Upper lobe of left lung (tissue), 6 donors: ENCODE measurements around the gene COBL. TPM values are rescaled to one million over a fixed set of nuclear protein-coding genes. Genes with fewer than 3 reads are reported as not detected.

Source experiments
- ATAC-seq, 2 donors: fragments of 200-7000 bp; cut with Tn5 transposase; one replicate each; pipeline ENCODE4 v1.9.1; 2022; ENCODE audit warnings: mild to moderate bottlenecking in 2 of 2, moderate library complexity in 2 of 2; ENCODE audit not compliant: low FRiP score in 2 of 2
- DNase-seq, 2 donors: peaks; one replicate each; pipeline ENCODE4 v3.0.0-alpha.2; 2019 to 2020
- H3K27ac ChIP-seq, 4 donors: fragments of 200-600 bp; sonication (generic); one replicate each; pipeline ENCODE4 v1.5.1; 2016 to 2019
- H3K27me3 ChIP-seq, 4 donors: fragments of 200-600 bp; sonication (generic); one replicate each; pipeline ENCODE4 v1.5.1; 2017 to 2019
- H3K36me3 ChIP-seq, 4 donors: fragments of 200-600 bp; sonication (generic); one replicate each; pipeline ENCODE4 v1.5.1; 2016 to 2019
- H3K4me1 ChIP-seq, 4 donors: fragments of 200-600 bp; sonication (generic); one replicate each; pipeline ENCODE4 v1.5.1; 2018 to 2019
- H3K4me3 ChIP-seq, 4 donors: fragments of 200-600 bp; sonication (generic); one replicate each; pipeline ENCODE4 v1.5.1; 2017 to 2019; ENCODE audit warnings: mild to moderate bottlenecking in 2 of 4, moderate library complexity in 1 of 4
- H3K9me3 ChIP-seq, 4 donors: fragments of 200-600 bp; sonication (generic); one replicate each; pipeline ENCODE4 v1.5.1; 2018 to 2019
- EP300 ChIP-seq, 4 donors: sonication (generic); formaldehyde crosslinking; IDR thresholded peaks; one replicate each; pipeline ENCODE4 v1.5.1; 2017; ENCODE audit warnings: antibody characterized with exemption in 4 of 4, control low read depth in 2 of 4
- POLR2A ChIP-seq, 4 donors: fragments of 450-650 bp; IDR thresholded peaks; one replicate each; pipeline ENCODE4 v1.5.1; 2016 to 2017; ENCODE audit warnings: antibody characterized with exemption in 4 of 4, mild to moderate bottlenecking in 2 of 4
- POLR2AphosphoS5 ChIP-seq, 2 donors: sonication (generic); formaldehyde crosslinking; IDR thresholded peaks; one replicate each; pipeline ENCODE4 v1.5.1; 2017; ENCODE audit warnings: antibody characterized with exemption in 2 of 2
- WGBS, 2 donors: methylation state at CpG; one replicate each; pipeline ENCODE4 v1.1.5; 2017 to 2018; 5-methylcytosine and 5-hydroxymethylcytosine counted together
- total RNA-seq, 6 donors: library from RNA; depleted of rRNA in 4 of 6; stranded (reverse); fragments of >200 nt in 4 of 6; gene quantifications; one replicate each; pipeline versions ENCODE4 v1.1.0 to v1.2.1, GENCODE V29; 2016 to 2021
- TF ChIP-seq, protein P1 (sequence below), 6 experiments: fragments of 450-650 bp in 4 of 6; fragments of 200-600 bp in 2 of 6; sonication (generic) in 2 of 6; IDR thresholded peaks; one replicate each; pipeline ENCODE4 v1.5.1; 2016 to 2019; ENCODE audit warnings: antibody characterized with exemption in 6 of 6
- donor health status: DM: no; HTN: no; CAD: no; lungs with moderate emphysema.
- donor health status: DM: no; HTN: yes; CAD: no; lungs with severe emphysema.

Gene COBL
- total RNA-seq, 6 donors from 2014 or later: 27.0 to 54.7 (median 36.8) TPM

DNA sequence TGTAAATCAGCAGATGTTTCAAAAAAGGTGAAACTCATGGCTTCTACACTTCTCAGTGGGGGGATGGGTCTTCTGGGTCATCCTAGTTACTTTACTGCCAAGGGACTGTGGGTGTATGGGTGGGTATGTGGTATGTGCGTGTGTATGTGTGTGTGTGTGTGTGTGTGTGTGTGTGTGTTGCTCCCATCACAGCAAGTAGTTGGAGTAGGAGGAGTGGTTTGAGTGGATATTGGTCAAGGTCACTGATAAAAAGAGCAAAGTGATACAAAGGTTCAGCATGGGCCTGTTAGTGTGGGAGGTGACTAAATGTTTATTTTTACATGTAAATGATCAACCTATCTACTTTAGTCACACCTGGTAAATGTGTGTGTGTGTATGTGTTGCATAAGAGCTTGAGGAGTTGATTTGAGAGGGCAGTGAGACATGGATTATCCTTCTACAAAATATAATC is 11.8 kb upstream of the COBL start:
- ATAC-seq (no peak), DNase-seq (no peak)
- H3K36me3 ChIP-seq: no peaks in the 10 kb centered on the region
- no peak overlapping the region for H3K4me3 ChIP-seq
- TF ChIP-seq EP300 (IDR thresholded peaks at IDR 0.05): no peak
- no peak for TF ChIP-seq POLR2A (IDR thresholded peaks at IDR 0.05)
- TF ChIP-seq, protein P1, sequence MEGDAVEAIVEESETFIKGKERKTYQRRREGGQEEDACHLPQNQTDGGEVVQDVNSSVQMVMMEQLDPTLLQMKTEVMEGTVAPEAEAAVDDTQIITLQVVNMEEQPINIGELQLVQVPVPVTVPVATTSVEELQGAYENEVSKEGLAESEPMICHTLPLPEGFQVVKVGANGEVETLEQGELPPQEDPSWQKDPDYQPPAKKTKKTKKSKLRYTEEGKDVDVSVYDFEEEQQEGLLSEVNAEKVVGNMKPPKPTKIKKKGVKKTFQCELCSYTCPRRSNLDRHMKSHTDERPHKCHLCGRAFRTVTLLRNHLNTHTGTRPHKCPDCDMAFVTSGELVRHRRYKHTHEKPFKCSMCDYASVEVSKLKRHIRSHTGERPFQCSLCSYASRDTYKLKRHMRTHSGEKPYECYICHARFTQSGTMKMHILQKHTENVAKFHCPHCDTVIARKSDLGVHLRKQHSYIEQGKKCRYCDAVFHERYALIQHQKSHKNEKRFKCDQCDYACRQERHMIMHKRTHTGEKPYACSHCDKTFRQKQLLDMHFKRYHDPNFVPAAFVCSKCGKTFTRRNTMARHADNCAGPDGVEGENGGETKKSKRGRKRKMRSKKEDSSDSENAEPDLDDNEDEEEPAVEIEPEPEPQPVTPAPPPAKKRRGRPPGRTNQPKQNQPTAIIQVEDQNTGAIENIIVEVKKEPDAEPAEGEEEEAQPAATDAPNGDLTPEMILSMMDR (IDR thresholded peaks at IDR 0.05): no peak
- TF ChIP-seq POLR2AphosphoS5 (IDR thresholded peaks at IDR 0.05): no peak
- H3K27me3 ChIP-seq: no peaks in the 10 kb centered on the region
- no peak overlapping the region for H3K27ac ChIP-seq
- H3K9me3 ChIP-seq: no peaks in the 10 kb centered on the region
- 78 to 88% methylated on average over 1 of the region's 1 CpG for WGBS, 2 donors
- H3K4me1 ChIP-seq: peaks cover 0 to 6% (median 2%) of the 10 kb centered on the region in 4 donors

DNA sequence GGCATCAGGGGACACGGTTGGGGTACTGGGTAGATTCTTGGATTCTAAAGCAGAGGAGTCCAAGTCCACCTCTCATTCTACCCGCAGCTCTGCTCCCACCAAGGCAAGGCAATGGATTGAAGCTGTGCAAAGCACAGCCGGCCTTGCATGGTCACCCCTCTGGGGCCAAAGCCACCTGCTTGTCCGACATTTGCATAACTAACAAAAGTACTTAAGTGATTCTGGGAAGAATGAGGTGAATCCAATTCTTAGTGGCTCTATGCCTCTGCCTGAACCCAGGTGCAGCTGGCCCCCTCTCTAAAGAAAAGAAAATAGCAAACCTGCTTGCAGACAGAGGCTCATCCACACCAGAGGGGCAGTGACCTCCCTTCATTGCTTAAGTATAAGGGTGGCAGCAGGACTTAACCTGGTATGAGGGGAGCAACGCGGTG is 10.7 kb upstream of the COBL start:
- Histone ChIP-seq H3K4me1 (peaks cover 0 to 6% (median 2%) of the 10 kb centered on the region in 4 donors), H3K9me3 (no peaks in the 10 kb centered on the region), H3K4me3 (no peak overlapping the region), H3K36me3 (no peaks in the 10 kb centered on the region), H3K27ac (no peak overlapping the region), H3K27me3 (no peaks in the 10 kb centered on the region)
- DNase-seq (no peak), ATAC-seq (no peak)
- no peak for TF ChIP-seq EP300 (IDR thresholded peaks at IDR 0.05)
- WGBS, 2 donors: 71 to 80% methylated on average over 4 to 6 of the region's 6 CpGs

DNA sequence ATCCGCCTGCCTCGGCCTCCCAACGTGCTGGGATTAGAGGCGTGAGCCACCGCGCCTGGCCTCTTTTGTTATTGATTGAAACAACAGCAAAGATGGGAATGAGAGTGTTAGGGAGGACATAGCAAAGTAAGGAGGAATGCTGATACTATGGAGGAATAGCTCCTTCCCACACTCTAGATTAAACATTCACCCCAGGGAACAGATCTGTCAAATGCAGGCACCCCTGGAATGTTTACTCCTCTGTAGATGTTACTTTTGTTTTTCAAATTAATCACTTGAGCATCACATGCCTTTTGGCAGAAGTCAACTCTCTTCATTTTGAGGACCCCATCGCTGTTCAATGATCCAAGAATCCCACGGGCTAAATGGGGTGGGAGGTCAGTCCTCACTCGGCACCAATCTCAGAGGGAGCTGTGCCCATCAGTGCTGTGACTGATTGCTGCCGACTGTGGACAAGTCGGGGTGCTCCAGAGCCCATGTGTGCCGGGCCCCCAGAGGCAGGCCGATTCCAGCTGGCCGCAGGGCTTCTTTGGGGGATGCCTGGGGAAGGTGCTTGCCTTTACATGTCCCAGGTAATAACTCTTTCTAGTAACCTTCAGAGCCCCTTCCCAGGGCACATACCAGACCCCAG is 10.2 kb upstream of the COBL start:
- no peaks in the 10 kb centered on the region for H3K27me3 ChIP-seq

DNA sequence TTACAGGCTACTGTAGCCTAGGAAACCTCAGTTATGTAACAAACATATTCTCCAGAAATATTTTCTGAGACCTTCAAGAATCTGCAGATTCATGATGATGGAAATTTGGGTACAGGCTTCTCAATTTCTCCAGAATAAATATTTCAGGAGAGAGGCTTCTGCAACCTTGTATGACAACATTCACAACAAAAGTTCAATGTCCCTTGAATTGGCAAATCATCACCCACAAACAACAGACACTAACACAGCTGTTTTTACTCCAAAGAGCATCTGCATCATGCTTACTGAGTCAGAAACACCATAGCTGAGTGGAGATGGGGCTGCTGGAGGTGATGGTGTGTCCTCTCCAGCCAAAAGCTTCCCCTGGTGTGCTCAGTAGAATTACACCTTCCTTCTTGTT is 9.3 kb upstream of the COBL start:
- ATAC-seq: no peak

More for the DNA sequence above, 10.2 kb upstream of the COBL start:
- Histone ChIP-seq H3K36me3 (no peaks in the 10 kb centered on the region), H3K4me1 (peaks cover 0 to 6% (median 2%) of the 10 kb centered on the region in 4 donors), H3K9me3 (no peaks in the 10 kb centered on the region), H3K27ac (no peak overlapping the region), H3K4me3 (no peak overlapping the region)
- DNase-seq (peak in 1 of 2 donors; percentile 38), ATAC-seq (peak in 1 of 2 donors; percentile 20)
- TF ChIP-seq EP300 (IDR thresholded peaks at IDR 0.05) (no peak), POLR2AphosphoS5 (IDR thresholded peaks at IDR 0.05) (no peak), POLR2A (IDR thresholded peaks at IDR 0.05) (no peak)
- TF ChIP-seq, protein P1 (IDR thresholded peaks at IDR 0.05): no peak
- WGBS, 2 donors: 71 to 74% methylated on average over 14 of the region's 14 CpGs

DNA sequence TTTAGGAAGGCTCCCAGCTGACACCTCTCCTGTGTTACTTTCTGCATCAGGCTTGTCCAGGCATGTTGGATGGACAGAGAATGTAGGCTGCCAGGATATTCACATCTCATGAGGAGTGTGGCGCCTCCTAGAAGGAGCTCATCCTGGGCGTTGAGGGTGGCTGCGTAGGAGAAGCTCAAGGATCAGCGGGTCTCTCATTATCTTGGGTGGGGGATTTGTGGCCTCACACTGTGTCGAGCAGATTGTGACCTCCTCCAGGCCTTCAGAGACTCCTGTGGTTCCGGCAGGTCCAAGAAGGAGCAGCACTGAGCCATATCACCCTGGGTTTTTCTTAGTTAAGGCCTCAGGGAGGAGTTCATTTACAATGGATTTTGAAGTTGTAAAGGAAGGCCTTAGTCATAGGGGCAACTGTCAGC is 8.7 kb upstream of the COBL start:
- Histone ChIP-seq H3K4me1 (peaks cover 0 to 6% (median 2%) of the 10 kb centered on the region in 4 donors), H3K4me3 (no peak overlapping the region), H3K36me3 (no peaks in the 10 kb centered on the region), H3K27ac (no peak overlapping the region), H3K27me3 (no peaks in the 10 kb centered on the region), H3K9me3 (no peaks in the 10 kb centered on the region)
- DNase-seq: no peak
- WGBS, 2 donors: 80 to 91% methylated on average over 5 to 6 of the region's 6 CpGs
- ATAC-seq: no peak
- TF ChIP-seq, protein P1 (IDR thresholded peaks at IDR 0.05): no peak
- no peak for TF ChIP-seq POLR2AphosphoS5 (IDR thresholded peaks at IDR 0.05)

More for the DNA sequence above, 9.3 kb upstream of the COBL start:
- no peak overlapping the region for H3K27ac ChIP-seq
- peaks cover 0 to 6% (median 2%) of the 10 kb centered on the region in 4 donors for H3K4me1 ChIP-seq
- no peaks in the 10 kb centered on the region for H3K36me3 ChIP-seq
- no peaks in the 10 kb centered on the region for H3K27me3 ChIP-seq
- no peaks in the 10 kb centered on the region for H3K9me3 ChIP-seq
- no peak for DNase-seq
- H3K4me3 ChIP-seq: no peak overlapping the region
- TF ChIP-seq POLR2AphosphoS5 (IDR thresholded peaks at IDR 0.05): no peak
- TF ChIP-seq, protein P1 (IDR thresholded peaks at IDR 0.05): no peak
- no peak for TF ChIP-seq EP300 (IDR thresholded peaks at IDR 0.05)
- TF ChIP-seq POLR2A (IDR thresholded peaks at IDR 0.05): no peak
